HG02571 (cell line): ENCODE results near the gene SLC16A5.
"Not testable (repeated sequence)": the region's sequence is repeated elsewhere in the genome, so short reads cannot be mapped to it uniquely, and the experiment has no call there.

Experiments used
- ATAC-seq: cut with Tn5 transposase; IDR thresholded peaks from one replicate; pipeline ENCODE4 v1.9.1; 2021; ENCODE audit warnings: mild to moderate bottlenecking, moderate library complexity; ENCODE audit not compliant: unreplicated experiment

SLC16A5 gene

GRCh38 chr17:75087558-75088453 lies at the start of gene SLC16A5:
TSS of gene SLC16A5 (plus strand) at chr17:75087954. CDS start at chr17:75093637, 5,683 bp downstream.
- no peak for ATAC-seq

- no peak for ATAC-seq
Measured at GRCh38 chr17:75039238-75039637, 48.5 kb upstream of the SLC16A5 start.

GRCh38 chr17:75041656-75042280 lies 46.0 kb upstream of the SLC16A5 start:
- ATAC-seq: no peak

GRCh38 chr17:75043789-75044188 lies 44.0 kb upstream of the SLC16A5 start:
- not testable (repeated sequence) for ATAC-seq

- no peak for ATAC-seq
Measured at GRCh38 chr17:75044716-75045115, 43.0 kb upstream of the SLC16A5 start.

GRCh38 chr17:75045946-75046406 lies 41.8 kb upstream of the SLC16A5 start:
- not testable (repeated sequence) for ATAC-seq

- ATAC-seq: peak; percentile 96
Measured at GRCh38 chr17:75046407-75047289, 41.1 kb upstream of the SLC16A5 start, which contains the start of the genes ATP5PD and KCTD2. TSS of gene ATP5PD (minus strand) at chr17:75046969. CDS start at chr17:75042650, 4,319 bp downstream. TSS of gene KCTD2 (plus strand) at chr17:75047225. CDS start at chr17:75047251, 26 bp downstream.

- peak; percentile 10 for ATAC-seq
Measured at GRCh38 chr17:75047398-75048098, 40.2 kb upstream of the SLC16A5 start.

GRCh38 chr17:75048249-75048878 lies 39.4 kb upstream of the SLC16A5 start:
- no peak for ATAC-seq

- ATAC-seq: no peak
Measured at GRCh38 chr17:75049057-75049456, 38.7 kb upstream of the SLC16A5 start.

GRCh38 chr17:75049706-75050105 lies 38.0 kb upstream of the SLC16A5 start:
- no peak for ATAC-seq

- no peak for ATAC-seq
Measured at GRCh38 chr17:75051941-75052340, 35.8 kb upstream of the SLC16A5 start.

- ATAC-seq: no peak
Measured at GRCh38 chr17:75059369-75060345, 28.1 kb upstream of the SLC16A5 start.

GRCh38 chr17:75060434-75061054 lies 27.2 kb upstream of the SLC16A5 start:
- ATAC-seq: no peak

GRCh38 chr17:75061055-75061438 lies 26.7 kb upstream of the SLC16A5 start:
- no peak for ATAC-seq

- no peak for ATAC-seq
Measured at GRCh38 chr17:75061618-75062017, 26.1 kb upstream of the SLC16A5 start.

GRCh38 chr17:75063201-75063600 lies 24.6 kb upstream of the SLC16A5 start:
- ATAC-seq: no peak

- no peak for ATAC-seq
Measured at GRCh38 chr17:75063626-75064025, 24.1 kb upstream of the SLC16A5 start.
